GM18498 (cell line): ENCODE data around the gene POC1B.

ENCODE experiments used
- ATAC-seq: cut with Tn5 transposase; IDR thresholded peaks from one replicate; pipeline ENCODE4 v1.9.1; 2021; ENCODE audit warnings: mild to moderate bottlenecking, moderate library complexity; ENCODE audit not compliant: unreplicated experiment

POC1B gene

GRCh38 chr12:89390802-89391673, 134.8 kb downstream of the POC1B start:
- ATAC-seq: no peak

GRCh38 chr12:89389755-89390661, 135.8 kb downstream of the POC1B start:
- ATAC-seq: peak; percentile 63

- ATAC-seq: no peak
These were observed 139.7 kb downstream of the POC1B start for GRCh38 chr12:89386138-89386537.

DNA sequence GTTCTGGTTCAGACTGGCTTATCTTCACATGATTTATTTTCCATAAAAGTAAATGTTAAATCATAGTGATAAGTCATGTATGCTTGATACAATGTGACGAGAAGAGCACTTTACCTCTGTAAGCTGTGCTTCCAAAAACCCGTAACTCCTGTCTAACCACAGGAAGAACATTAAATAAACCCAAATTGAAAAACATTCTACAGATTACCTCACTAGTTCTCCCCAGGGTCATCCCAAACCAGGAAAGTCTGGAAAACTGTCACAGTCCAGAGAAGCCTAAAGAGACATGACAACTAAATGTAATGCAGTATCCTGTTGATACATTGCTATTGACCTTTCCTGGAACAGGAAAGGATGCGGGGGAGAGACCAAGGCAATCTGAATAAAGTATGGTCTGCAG, 141.0 kb downstream of the POC1B start:
- no peak for ATAC-seq

- no peak for ATAC-seq
These were observed 141.6 kb downstream of the POC1B start for GRCh38 chr12:89384050-89384758.

GRCh38 chr12:89383235-89384049, 142.4 kb downstream of the POC1B start:
- ATAC-seq: no peak

DNA sequence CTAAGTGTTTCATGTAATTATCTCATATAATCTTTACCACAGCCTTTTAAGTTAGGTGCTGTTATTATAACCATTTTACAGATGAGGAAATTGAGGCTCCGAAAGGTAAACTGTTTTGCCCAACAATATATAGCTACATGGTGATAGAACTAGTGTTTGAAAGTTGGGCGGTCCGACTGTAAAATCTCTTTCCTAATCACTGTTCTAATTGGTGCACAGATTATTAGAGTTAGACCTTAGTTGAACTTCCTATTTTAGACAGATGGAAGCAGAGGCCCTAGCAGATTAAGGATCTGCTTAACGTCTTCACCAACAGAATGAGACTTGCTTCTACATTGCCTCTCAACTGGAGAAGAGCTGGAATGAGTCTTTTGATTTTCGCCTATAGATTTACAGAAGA, 143.5 kb downstream of the POC1B start:
- ATAC-seq: no peak

DNA sequence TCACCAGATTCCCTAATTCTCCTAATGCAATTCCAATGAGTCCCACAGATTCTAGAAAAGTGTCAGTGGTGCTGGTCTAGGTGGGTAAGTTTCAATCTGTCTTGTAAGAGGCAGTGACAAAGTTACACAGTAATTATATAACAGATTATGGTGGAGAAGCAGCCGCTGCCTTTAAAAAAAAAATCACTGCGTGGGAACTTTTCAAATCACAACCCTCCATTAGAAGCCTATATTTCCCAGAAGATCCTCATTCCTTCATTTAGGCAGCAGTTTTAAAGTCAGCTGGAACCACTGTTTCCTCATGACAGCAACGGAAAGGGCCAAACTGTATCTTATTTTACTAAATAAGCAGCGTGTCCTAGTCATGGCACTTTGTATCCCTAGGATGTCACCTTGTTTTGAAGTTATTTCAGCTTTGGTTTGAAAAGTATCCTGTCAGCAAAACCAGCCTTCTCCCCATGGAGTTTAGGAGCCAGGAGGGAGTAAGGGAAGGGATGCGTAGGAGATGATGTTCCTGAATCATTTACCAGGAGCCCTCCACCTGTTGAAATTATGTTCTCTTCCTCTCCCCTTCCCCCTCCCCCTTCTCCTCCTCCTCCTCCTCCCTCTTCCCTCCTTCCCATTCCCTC, 145.9 kb downstream of the POC1B start:
- no peak for ATAC-seq

- ATAC-seq: no peak
These were observed 146.6 kb downstream of the POC1B start for GRCh38 chr12:89379148-89379838.

GRCh38 chr12:89376844-89377243, 149.0 kb downstream of the POC1B start:
- ATAC-seq: no peak

DNA sequence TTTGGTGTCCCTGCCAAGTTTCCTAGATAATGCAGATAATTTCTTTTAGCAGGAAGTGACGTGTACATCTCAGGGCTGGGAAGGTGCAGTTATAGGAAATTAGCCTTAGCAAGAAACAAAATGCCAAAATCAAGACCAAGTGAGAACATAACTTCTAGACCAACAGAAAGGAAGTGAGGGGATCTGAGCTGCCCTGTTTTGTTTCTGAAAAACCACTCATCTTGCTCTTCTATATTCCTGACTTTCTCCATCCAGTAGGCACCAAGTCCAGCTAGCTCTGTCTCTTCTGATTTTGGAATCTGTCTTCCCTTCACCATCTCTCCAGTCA, 149.7 kb downstream of the POC1B start:
- ATAC-seq: no peak

DNA sequence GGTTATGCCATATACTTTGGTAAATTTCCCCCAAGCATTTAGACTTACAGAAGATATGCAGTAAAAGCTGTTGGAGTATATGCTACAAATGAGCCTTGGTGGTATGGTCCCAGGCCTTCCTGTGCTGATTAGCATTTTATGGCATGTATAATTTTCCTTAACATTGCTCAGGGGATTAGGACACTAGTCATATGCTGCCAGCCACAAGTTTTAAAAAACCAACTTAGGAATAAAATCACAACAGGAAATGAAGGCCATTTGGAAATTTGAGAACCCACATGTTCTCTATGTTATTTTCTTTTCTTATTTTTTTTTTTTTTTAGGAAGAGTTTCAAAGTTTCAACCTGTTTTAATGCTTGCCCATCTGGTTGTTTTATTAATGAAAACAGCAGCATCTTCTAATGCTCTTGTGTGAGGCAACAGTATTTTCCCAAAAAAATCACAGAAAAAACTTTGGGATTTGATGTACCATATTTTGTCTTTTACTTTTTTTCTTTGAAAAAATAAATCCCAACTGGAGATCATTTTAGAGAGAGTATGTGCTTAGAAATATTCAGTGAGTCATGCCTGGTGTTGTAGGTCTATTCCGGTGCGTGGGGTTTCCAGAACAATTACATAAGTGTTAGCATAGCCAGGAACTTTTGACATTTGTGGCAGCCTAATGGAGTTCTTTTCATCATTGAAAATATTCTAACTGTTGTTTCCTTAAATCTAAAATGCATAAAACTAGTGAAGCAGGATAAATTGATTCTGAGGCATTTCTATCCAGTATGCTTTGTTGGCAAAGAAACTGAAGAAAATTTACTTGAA, 151.9 kb downstream of the POC1B start:
- no peak for ATAC-seq

- ATAC-seq: no peak
These were observed 153.1 kb downstream of the POC1B start for GRCh38 chr12:89372584-89373370.

GRCh38 chr12:89370850-89371249, 155.0 kb downstream of the POC1B start:
- no peak for ATAC-seq

DNA sequence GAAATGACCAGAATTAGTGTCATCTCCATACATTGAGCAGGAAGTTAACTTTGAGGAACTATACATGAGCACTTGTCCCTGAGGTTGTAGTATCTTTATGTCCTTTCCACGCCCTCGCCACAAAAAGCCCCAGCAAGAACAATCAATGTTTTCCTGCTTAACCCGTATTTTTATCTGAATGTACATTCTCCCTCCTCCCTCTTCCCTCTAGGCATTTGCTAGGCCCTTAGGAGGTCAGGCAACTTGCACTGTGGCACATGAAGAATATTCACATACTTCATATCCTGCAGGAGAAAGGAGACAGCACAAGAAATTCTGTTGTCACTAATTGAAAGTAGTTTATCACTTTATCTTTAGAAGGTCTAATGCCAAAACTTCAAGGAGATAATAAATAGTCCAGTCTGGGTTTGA, 155.4 kb downstream of the POC1B start:
- no peak for ATAC-seq
